Adipocyte (in vitro differentiated cells): ENCODE results near the gene MAPK1.
"Not testable (repeated sequence)": the region's sequence is repeated elsewhere in the genome, so short reads cannot be mapped to it uniquely, and the experiment has no call there.

Experiments used
- DNase-seq: peaks from one replicate; pipeline ENCODE4 v3.0.0-alpha.2; 2015; ENCODE audit warnings: low read depth
- H3K27me3 ChIP-seq: replicated peaks from 2 replicates; pipeline ENCODE4 v1.7.0; 2013; ENCODE audit warnings: mild to moderate bottlenecking, low read length, moderate library complexity; ENCODE audit not compliant: control insufficient read depth, insufficient read depth
- H3K36me3 ChIP-seq: 2 replicates; pipeline ENCODE4 v1.7.0; 2013; ENCODE audit warnings: low read length, mild to moderate bottlenecking, moderate library complexity; ENCODE audit not compliant: control insufficient read depth, insufficient read depth, severe bottlenecking
- H3K4me1 ChIP-seq: 2 replicates; pipeline ENCODE4 v1.7.0; 2013; ENCODE audit warnings: mild to moderate bottlenecking, low read length, moderate library complexity; ENCODE audit not compliant: control insufficient read depth, insufficient read depth
- H3K4me3 ChIP-seq: 2 replicates; pipeline ENCODE4 v1.7.0; 2013; ENCODE audit warnings: mild to moderate bottlenecking, low read length, moderate library complexity
- H3K9ac ChIP-seq: 2 replicates; pipeline ENCODE4 v1.7.0; 2013; ENCODE audit warnings: mild to moderate bottlenecking, low read length, moderate library complexity
- H3K9me3 ChIP-seq: 2 replicates; pipeline ENCODE4 v1.7.0; 2013; ENCODE audit warnings: mild to moderate bottlenecking, low read length, moderate library complexity; ENCODE audit not compliant: control insufficient read depth

The MAPK1 gene

DNA sequence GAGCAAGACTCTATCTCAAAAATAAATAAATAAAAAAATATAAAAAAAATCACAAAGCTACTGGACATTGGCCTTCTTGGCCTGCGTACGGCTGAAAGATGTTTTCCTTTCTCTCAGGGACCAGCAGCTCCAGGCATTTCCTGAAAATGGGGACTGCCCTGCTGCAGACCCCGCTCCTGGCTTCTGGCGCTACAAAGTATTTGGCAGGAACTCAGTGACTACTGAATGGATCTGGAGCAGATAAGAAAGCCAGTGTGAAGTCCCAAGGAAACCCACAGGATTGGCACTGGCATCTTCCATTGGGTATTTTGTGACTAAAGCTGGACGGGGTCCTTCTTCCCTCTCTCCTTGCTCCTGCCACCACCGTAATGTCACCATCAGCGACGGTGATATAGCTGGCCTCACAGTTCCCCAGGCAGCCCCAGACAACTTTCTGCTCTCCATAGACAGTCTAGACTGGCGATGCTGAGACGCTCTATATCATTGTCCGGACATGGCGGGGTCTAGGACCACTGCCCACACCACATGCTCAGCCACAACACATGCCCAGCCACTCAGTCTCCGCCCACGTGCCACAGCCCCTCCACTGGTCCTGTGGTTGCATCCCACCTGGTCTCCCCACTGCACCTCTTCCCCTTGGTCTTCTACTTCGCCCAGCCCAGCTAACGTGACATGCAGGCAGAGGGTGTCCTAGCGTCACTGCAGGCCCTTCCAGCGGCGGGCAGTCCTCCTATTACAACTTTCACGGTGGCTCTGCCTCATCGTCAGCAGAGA is 109.2 kb downstream of the MAPK1 start:
- Histone ChIP-seq H3K36me3 (peaks cover 29% of the 10 kb centered on the region), H3K9ac (no peak overlapping the region), H3K4me3 (no peak overlapping the region)

GRCh38 chr22:21755851-21756284 is 111.6 kb downstream of the MAPK1 start:
- DNase-seq = peak; percentile 42

More for the DNA sequence above, 109.2 kb downstream of the MAPK1 start:
- Histone ChIP-seq H3K4me1 (peaks cover 30% of the 10 kb centered on the region), H3K9me3 (no peaks in the 10 kb centered on the region), H3K27me3 (no peaks in the 10 kb centered on the region)
- no peak for DNase-seq

GRCh38 chr22:21754523-21754922 is 112.9 kb downstream of the MAPK1 start:
- H3K36me3 ChIP-seq = peaks cover 4% of the 10 kb centered on the region
- peak overlapping the region; percentile 76 for H3K9ac ChIP-seq
- DNase-seq = no peak
- no peaks in the 10 kb centered on the region for H3K27me3 ChIP-seq
- H3K4me1 ChIP-seq = peaks cover 30% of the 10 kb centered on the region
- H3K4me3 ChIP-seq = peak overlapping the region; percentile 47
- H3K9me3 ChIP-seq = no peaks in the 10 kb centered on the region

More at GRCh38 chr22:21755851-21756284, 111.6 kb downstream of the MAPK1 start:
- Histone ChIP-seq H3K27me3 (no peaks in the 10 kb centered on the region), H3K9ac (peak overlapping the region; percentile 76), H3K4me1 (peaks cover 30% of the 10 kb centered on the region), H3K36me3 (peaks cover 5% of the 10 kb centered on the region), H3K9me3 (no peaks in the 10 kb centered on the region), H3K4me3 (peak overlapping the region; percentile 47)

DNA sequence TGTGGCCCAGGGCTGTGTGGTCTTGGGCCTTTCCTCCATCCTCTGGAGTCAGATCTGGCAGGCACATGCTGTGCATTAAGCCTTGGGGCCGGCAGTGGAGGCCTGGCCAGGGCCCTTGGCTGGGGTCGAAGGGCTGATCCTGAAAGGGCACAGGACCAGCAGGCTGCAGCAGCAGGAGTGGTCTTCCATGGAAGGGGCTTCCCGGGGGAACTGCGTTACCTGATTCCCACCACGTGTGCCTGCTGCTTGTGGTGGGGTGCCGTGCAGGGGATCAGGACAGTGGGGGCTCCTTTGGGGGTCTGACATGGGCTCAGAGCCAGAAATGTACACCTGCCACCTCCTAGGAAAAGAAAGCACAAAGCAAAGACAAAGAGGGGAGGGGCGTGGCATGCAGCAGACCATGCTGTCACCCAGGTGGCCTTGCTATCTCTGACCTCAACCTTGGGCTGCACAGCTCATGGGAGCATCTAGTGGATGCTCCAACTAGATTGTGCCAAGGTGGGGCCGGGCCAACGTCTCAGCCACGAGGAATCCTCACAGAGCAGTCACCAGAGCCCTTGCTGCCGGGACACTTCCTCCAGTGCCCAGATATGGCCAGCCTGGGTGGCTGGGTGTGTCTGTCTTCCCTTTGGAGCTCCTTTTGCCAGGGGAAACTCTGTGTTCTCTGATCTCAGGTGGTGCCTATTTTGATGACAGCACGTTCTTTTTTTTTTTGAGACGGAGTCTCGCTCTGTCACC is 113.9 kb downstream of the MAPK1 start:
- no peaks in the 10 kb centered on the region for H3K27me3 ChIP-seq
- peaks cover 30% of the 10 kb centered on the region for H3K4me1 ChIP-seq
- no peak for DNase-seq
- peaks cover 4% of the 10 kb centered on the region for H3K36me3 ChIP-seq
- H3K4me3 ChIP-seq = no peak overlapping the region
- no peaks in the 10 kb centered on the region for H3K9me3 ChIP-seq
- no peak overlapping the region for H3K9ac ChIP-seq

DNA sequence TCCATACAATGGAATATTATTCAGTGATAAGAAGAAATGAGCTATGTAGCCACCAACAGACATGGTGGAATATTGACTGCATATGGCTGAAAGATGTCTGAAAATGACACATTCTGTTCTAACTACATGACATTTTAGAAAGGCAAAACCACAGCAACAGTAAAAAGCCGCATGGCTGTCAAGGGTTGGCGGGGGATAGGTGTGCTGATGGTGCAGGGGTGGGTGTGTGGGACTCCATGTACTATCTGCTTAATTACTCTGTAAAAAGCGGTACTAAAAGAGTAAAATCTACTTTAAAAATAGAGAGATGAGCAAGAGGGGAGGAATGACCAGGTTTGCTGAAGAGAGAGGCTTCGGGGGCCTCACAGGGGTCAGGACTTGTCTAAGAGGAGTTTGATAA is 115.2 kb downstream of the MAPK1 start:
- H3K36me3 ChIP-seq = no peaks in the 10 kb centered on the region
- no peak overlapping the region for H3K4me3 ChIP-seq
- no peaks in the 10 kb centered on the region for H3K9me3 ChIP-seq
- no peaks in the 10 kb centered on the region for H3K27me3 ChIP-seq
- H3K9ac ChIP-seq = no peak overlapping the region
- DNase-seq = no peak
- H3K4me1 ChIP-seq = peaks cover 30% of the 10 kb centered on the region

- Histone ChIP-seq H3K4me3 (no peak overlapping the region), H3K4me1 (no peaks in the 10 kb centered on the region)
These were observed 121.5 kb downstream of the MAPK1 start for GRCh38 chr22:21745948-21746347.

DNA sequence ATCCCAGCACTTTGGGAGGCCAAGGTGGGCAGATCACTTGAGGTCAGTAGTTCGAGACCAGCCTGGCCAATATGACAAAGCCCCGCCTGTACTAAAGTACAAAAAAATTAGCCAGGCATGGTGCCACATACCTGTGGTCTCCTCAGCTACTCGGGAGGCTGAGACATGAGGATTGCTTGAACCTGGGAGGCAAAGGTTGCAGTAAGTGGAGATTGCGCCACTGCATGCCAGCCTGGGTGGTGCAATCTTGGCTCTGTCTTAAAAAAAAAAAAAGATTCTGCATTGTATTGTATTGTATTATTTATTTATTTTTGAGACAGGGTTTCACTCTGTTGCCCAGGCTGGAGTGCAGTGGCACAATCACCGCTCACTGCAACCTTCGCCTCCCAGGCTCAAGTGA is 122.5 kb downstream of the MAPK1 start:
- not testable (repeated sequence) for H3K36me3 ChIP-seq, H3K9me3 ChIP-seq, H3K4me1 ChIP-seq, H3K9ac ChIP-seq, H3K4me3 ChIP-seq, H3K27me3 ChIP-seq, DNase-seq

More at GRCh38 chr22:21745948-21746347, 121.5 kb downstream of the MAPK1 start:
- DNase-seq = no peak
- no peaks in the 10 kb centered on the region for H3K27me3 ChIP-seq
- H3K9me3 ChIP-seq = no peaks in the 10 kb centered on the region
- H3K36me3 ChIP-seq = no peaks in the 10 kb centered on the region
- no peak overlapping the region for H3K9ac ChIP-seq

- DNase-seq = no peak
- Histone ChIP-seq H3K36me3 (no peaks in the 10 kb centered on the region), H3K4me1 (no peaks in the 10 kb centered on the region), H3K27me3 (peaks cover 5% of the 10 kb centered on the region), H3K9me3 (no peaks in the 10 kb centered on the region), H3K9ac (no peak overlapping the region), H3K4me3 (no peak overlapping the region)
These were observed 125.7 kb downstream of the MAPK1 start for GRCh38 chr22:21741790-21742189.

- DNase-seq = no peak
- H3K36me3 ChIP-seq = no peaks in the 10 kb centered on the region
- H3K9me3 ChIP-seq = no peaks in the 10 kb centered on the region
- H3K9ac ChIP-seq = no peak overlapping the region
- no peak overlapping the region for H3K4me3 ChIP-seq
- no peaks in the 10 kb centered on the region for H3K4me1 ChIP-seq
- H3K27me3 ChIP-seq = peaks cover 5% of the 10 kb centered on the region
These were observed 126.4 kb downstream of the MAPK1 start for GRCh38 chr22:21741059-21741458.

GRCh38 chr22:21739828-21740377 is 127.5 kb downstream of the MAPK1 start:
- H3K9ac ChIP-seq = no peak overlapping the region
- H3K4me3 ChIP-seq = no peak overlapping the region
- no peaks in the 10 kb centered on the region for H3K36me3 ChIP-seq
- no peak for DNase-seq
- H3K9me3 ChIP-seq = no peaks in the 10 kb centered on the region
- H3K27me3 ChIP-seq = peaks cover 5% of the 10 kb centered on the region
- peaks cover 3% of the 10 kb centered on the region for H3K4me1 ChIP-seq

- DNase-seq = no peak
- Histone ChIP-seq H3K4me3 (no peak overlapping the region), H3K9ac (no peak overlapping the region), H3K9me3 (no peaks in the 10 kb centered on the region), H3K4me1 (peaks cover 6% of the 10 kb centered on the region), H3K36me3 (no peaks in the 10 kb centered on the region), H3K27me3 (peaks cover 5% of the 10 kb centered on the region)
These were observed 128.5 kb downstream of the MAPK1 start for GRCh38 chr22:21738966-21739365.
